ENCODE measurements around the gene SHMT2. TPM values are rescaled to one million over a fixed set of nuclear protein-coding genes. Genes with fewer than 3 reads are reported as not detected.
"Not testable (repeated sequence)": the region's sequence is repeated elsewhere in the genome, so short reads cannot be mapped to it uniquely, and the experiment has no call there.

Gene SHMT2
- total RNA-seq, 2 donors from 2014 or later: 507 to 550 TPM

- peak overlapping the region; percentile 94 for H3K27ac Mint-ChIP-seq
- peaks cover 16% of the 10 kb centered on the region for H3K4me1 Mint-ChIP-seq (ENCODE audit: low read depth)
- H3K9me3 Mint-ChIP-seq: no peaks in the 10 kb centered on the region
- no peaks in the 10 kb centered on the region for H3K27me3 Mint-ChIP-seq (ENCODE audit: low read depth)
- peaks cover 5 to 14% of the 10 kb centered on the region in 2 donors for H3K36me3 Mint-ChIP-seq (ENCODE audit: insufficient read depth in 2 of 2)
- H3K4me3 Mint-ChIP-seq: no peak overlapping the region
- ATAC-seq (replicated peaks in 1 of 2) (peak; percentile 78 to 84), DNase-seq (peak; percentile 38)
Observed at GRCh38 chr12:57268264-57268663, 38.8 kb downstream of the SHMT2 start.

- peaks cover 7 to 20% of the 10 kb centered on the region in 2 donors for H3K36me3 Mint-ChIP-seq (ENCODE audit: insufficient read depth in 2 of 2)
- H3K4me1 Mint-ChIP-seq (ENCODE audit: low read depth): peaks cover 10% of the 10 kb centered on the region
- no peaks in the 10 kb centered on the region for H3K9me3 Mint-ChIP-seq
- no peaks in the 10 kb centered on the region for H3K27me3 Mint-ChIP-seq (ENCODE audit: low read depth)
- DNase-seq (no peak), ATAC-seq (replicated peaks in 1 of 2) (no peak)
- H3K4me3 Mint-ChIP-seq: no peak overlapping the region
- H3K27ac Mint-ChIP-seq: peak overlapping the region; percentile 15
Observed at GRCh38 chr12:57270966-57271470, 41.5 kb downstream of the SHMT2 start.

DNA sequence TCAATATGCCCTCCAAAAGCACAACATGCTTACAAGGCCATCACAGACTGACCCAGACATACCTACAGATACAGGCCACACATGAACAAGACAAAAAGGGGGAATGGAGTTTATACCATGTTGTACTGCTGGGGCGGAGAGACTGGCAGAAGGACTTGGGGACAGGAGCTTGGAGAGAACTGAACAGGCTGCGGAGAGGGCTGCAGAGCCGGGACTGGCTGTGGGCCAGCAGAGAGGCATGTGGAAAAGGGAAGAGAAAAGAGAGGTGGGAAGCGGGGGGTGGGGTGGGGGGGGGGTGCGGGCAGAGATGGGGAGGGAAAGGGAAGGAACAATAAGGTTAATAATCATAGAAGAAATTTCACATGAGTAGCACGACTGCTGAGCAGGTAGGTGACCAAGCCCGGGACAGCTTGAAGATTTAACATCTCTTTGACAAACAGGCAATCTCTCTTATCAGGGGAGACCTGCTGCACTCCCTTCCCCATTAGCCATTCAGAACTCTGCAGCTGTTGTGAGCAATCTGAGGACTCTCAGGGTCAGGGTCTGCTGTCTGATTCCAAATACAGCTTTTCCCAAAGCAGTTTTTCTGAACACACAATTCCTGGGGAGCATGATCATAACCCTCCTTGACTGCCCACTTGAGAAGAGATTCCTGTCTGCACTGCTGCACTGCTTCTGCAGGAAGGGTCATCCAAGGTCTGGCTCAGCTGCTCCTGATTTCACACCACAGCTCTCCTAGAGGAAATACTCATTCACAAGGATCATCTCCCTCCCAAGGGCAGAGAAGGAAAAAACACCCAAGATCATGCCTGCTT lies 43.0 kb downstream of the SHMT2 start:
- Mint-ChIP-seq H3K36me3 (ENCODE audit: insufficient read depth in 2 of 2) (peaks cover 7 to 18% of the 10 kb centered on the region in 2 donors), H3K9me3 (no peaks in the 10 kb centered on the region), H3K4me1 (ENCODE audit: low read depth) (peaks cover 10% of the 10 kb centered on the region), H3K27ac (no peak overlapping the region), H3K27me3 (ENCODE audit: low read depth) (no peaks in the 10 kb centered on the region), H3K4me3 (no peak overlapping the region)
- ATAC-seq (replicated peaks in 1 of 2) (no peak), DNase-seq (no peak)

GRCh38 chr12:57273516-57273915 lies 44.0 kb downstream of the SHMT2 start:
- H3K4me3 Mint-ChIP-seq: no peak overlapping the region
- H3K36me3 Mint-ChIP-seq (ENCODE audit: insufficient read depth in 2 of 2): peaks cover 4 to 15% of the 10 kb centered on the region in 2 donors
- H3K4me1 Mint-ChIP-seq (ENCODE audit: low read depth): peaks cover 4% of the 10 kb centered on the region
- no peaks in the 10 kb centered on the region for H3K27me3 Mint-ChIP-seq (ENCODE audit: low read depth)
- DNase-seq (no peak), ATAC-seq (replicated peaks in 1 of 2) (no peak)
- no peak overlapping the region for H3K27ac Mint-ChIP-seq
- H3K9me3 Mint-ChIP-seq: no peaks in the 10 kb centered on the region

GRCh38 chr12:57276233-57276632 lies 46.7 kb downstream of the SHMT2 start:
- H3K27me3 Mint-ChIP-seq (ENCODE audit: low read depth); DNase-seq; H3K9me3 Mint-ChIP-seq; H3K27ac Mint-ChIP-seq; ATAC-seq (replicated peaks in 1 of 2); H3K4me3 Mint-ChIP-seq: not testable (repeated sequence)
- peaks cover 5 to 10% of the 10 kb centered on the region in 2 donors for H3K36me3 Mint-ChIP-seq (ENCODE audit: insufficient read depth in 2 of 2)
- peaks cover 17% of the 10 kb centered on the region for H3K4me1 Mint-ChIP-seq (ENCODE audit: low read depth)

DNA sequence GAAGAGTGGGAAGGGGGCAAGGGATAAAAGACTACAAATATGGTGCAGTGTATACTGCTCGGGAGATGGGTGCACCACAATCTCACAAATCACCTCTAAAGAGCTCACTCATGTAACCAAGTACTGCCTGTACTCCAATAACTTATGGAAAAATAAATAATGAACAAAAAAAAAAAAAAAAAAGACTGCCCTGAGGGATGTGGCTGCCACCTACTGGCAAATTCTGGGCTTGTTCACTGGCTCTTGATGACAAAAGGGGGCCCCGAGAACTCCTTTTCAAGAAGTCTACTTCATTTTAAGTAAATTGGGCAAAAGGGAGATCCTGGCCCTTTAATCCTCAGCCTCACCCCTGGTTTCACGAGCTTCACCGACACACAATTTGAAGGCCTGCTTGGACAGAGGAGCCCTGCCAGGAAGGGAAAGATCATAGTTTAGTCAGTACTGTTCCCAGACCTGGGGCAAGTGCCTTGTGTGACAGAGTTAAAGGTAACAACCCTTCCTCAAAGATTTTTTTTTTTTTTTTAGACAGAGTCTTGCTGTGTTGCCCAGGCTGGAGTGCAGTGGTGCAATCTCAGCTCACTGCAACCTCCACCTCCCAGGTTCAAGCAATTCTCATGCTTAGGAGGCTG lies 47.5 kb downstream of the SHMT2 start:
- H3K4me1 Mint-ChIP-seq (ENCODE audit: low read depth): peaks cover 22% of the 10 kb centered on the region
- H3K9me3 Mint-ChIP-seq: no peaks in the 10 kb centered on the region
- DNase-seq (peak in 1 of 2 donors; percentile 44), ATAC-seq (replicated peaks in 1 of 2) (no peak)
- H3K4me3 Mint-ChIP-seq: no peak overlapping the region
- H3K27ac Mint-ChIP-seq: no peak overlapping the region
- peaks cover 6 to 12% of the 10 kb centered on the region in 2 donors for H3K36me3 Mint-ChIP-seq (ENCODE audit: insufficient read depth in 2 of 2)
- no peaks in the 10 kb centered on the region for H3K27me3 Mint-ChIP-seq (ENCODE audit: low read depth)

- H3K36me3 Mint-ChIP-seq (ENCODE audit: insufficient read depth in 2 of 2): peaks cover 6 to 18% of the 10 kb centered on the region in 2 donors
- H3K9me3 Mint-ChIP-seq: no peaks in the 10 kb centered on the region
- no peaks in the 10 kb centered on the region for H3K27me3 Mint-ChIP-seq (ENCODE audit: low read depth)
- DNase-seq: no peak
- H3K27ac Mint-ChIP-seq: peak overlapping the region; percentile 8
- no peak for ATAC-seq (replicated peaks in 1 of 2)
- H3K4me1 Mint-ChIP-seq (ENCODE audit: low read depth): peaks cover 22% of the 10 kb centered on the region
- no peak overlapping the region for H3K4me3 Mint-ChIP-seq
Observed at GRCh38 chr12:57278465-57279381, 49.2 kb downstream of the SHMT2 start.

DNA sequence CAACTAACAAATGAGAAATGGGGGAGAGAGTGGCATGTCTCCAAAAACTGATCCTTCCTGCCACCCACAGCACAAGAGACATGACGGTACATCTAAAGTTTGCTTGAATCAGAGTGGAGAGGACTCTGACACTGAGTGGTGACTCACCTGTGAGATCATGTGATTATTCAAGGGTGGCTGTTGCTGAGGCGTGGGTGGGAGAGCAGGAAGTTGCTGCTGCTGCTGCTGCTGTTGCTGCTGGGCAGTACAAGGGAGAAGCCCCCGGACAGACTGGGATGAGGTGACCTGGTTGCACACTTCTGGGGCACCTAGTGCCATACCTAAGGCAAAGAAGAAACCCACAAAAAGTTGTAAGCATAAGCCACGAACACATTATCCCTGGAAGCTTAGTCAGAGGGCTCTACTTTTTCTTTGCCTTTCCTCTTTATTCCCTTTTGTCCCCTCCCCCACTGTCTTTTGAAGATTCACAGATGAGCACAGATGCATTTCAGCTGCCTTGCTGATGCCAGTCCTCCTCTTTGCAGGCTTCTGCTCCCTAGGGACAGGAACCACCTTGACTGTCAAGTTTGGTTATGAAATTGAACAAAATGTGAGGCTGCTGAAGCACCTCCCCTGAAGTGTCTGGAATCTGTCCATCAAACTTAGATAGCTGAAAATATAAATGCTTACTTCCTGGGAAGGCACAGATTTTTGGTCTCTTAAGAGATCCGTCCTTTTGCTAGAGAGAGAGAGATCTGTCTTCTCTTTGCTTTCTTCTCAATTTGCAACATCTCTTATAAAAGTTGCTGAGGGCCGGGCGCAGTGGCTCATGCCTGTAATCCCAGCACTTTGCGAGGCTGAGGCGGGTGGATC lies 50.9 kb downstream of the SHMT2 start:
- peak; percentile 80 to 86 for DNase-seq
- H3K27me3 Mint-ChIP-seq (ENCODE audit: low read depth): no peaks in the 10 kb centered on the region
- ATAC-seq (replicated peaks in 1 of 2): peak; percentile 100
- H3K4me1 Mint-ChIP-seq (ENCODE audit: low read depth): peaks cover 22% of the 10 kb centered on the region
- peaks cover 4 to 15% of the 10 kb centered on the region in 2 donors for H3K36me3 Mint-ChIP-seq (ENCODE audit: insufficient read depth in 2 of 2)
- H3K4me3 Mint-ChIP-seq: peak overlapping the region; percentile 67 to 73
- no peaks in the 10 kb centered on the region for H3K9me3 Mint-ChIP-seq
- H3K27ac Mint-ChIP-seq: peak overlapping the region; percentile 98

GRCh38 chr12:57282073-57282472 lies 52.6 kb downstream of the SHMT2 start:
- ATAC-seq (replicated peaks in 1 of 2); H3K27me3 Mint-ChIP-seq (ENCODE audit: low read depth); H3K9me3 Mint-ChIP-seq; DNase-seq; H3K4me3 Mint-ChIP-seq: not testable (repeated sequence)
- H3K36me3 Mint-ChIP-seq (ENCODE audit: insufficient read depth in 2 of 2): peaks cover 1 to 18% of the 10 kb centered on the region in 2 donors
- H3K4me1 Mint-ChIP-seq (ENCODE audit: low read depth): peaks cover 22% of the 10 kb centered on the region
- peak overlapping the region; percentile 75 for H3K27ac Mint-ChIP-seq

Other genes starting within 250 kb of the SHMT2 start
- gene ZBTB39, start 223.2 kb upstream of the SHMT2 start, total RNA-seq: 10 to 100 TPM in 1 of 2 donors, 1 to 10 TPM in 1; 9.7 to 10.3 TPM
- 1 to 10 TPM; 4.2 to 4.4 TPM for gene TAC3, start 213.2 kb upstream of the SHMT2 start, total RNA-seq
- gene MYO1A, start 179.6 kb upstream of the SHMT2 start, total RNA-seq: 10 to 100 TPM; 11.4 to 13.4 TPM
- gene NEMP1, start 150.9 kb upstream of the SHMT2 start, total RNA-seq: 100 to 1,000 TPM; 114 to 119 TPM
- 10 to 100 TPM; 30.7 to 31.0 TPM for gene NAB2, start 140.6 kb upstream of the SHMT2 start, total RNA-seq
- gene STAT6, start 118.3 kb upstream of the SHMT2 start, total RNA-seq: 100 to 1,000 TPM; 178 to 191 TPM
- 1 to 10 TPM; 3.2 to 4.8 TPM for gene LRP1, start 101.2 kb upstream of the SHMT2 start, total RNA-seq
- not detected for gene LRP1-AS, start 82.1 kb upstream of the SHMT2 start, total RNA-seq
- 1 to 10 TPM; 1.5 to 2.3 TPM for gene NXPH4, start 12.9 kb upstream of the SHMT2 start, total RNA-seq
- gene STAC3, start 21.5 kb downstream of the SHMT2 start, total RNA-seq: 1 to 10 TPM; 3.5 to 4.2 TPM
- 10 to 100 TPM; 78.9 to 79.1 TPM for gene R3HDM2, start 201.3 kb downstream of the SHMT2 start, total RNA-seq
- gene INHBC, start 205.1 kb downstream of the SHMT2 start, total RNA-seq: not detected
- gene INHBE, start 225.6 kb downstream of the SHMT2 start, total RNA-seq: 1 to 10 TPM; 3.8 to 4.8 TPM
- 1 to 10 TPM in 1 of 2 donors, under 1 TPM in 1; 0.21 to 1.3 TPM for gene GLI1, start 230.1 kb downstream of the SHMT2 start, total RNA-seq

Data from activated T-cell treated with anti-CD3 and anti-CD28 coated beads, Interleukin-2, amount 50 U/mL, for 72 hours (primary cell).